Liver (tissue), 9 donors: Measurements from ENCODE around the gene LPAR3. TPM values are rescaled to one million over a fixed set of nuclear protein-coding genes. Genes with fewer than 3 reads are reported as not detected.
A peak's percentile ranks its signal among the peaks of the same experiment; 100 is the strongest.

Source experiments
- DNase-seq: peaks from one replicate; pipeline ENCODE4 v3.0.0-alpha.2; 2017; ENCODE audit warnings: low spot score
- H3K27ac ChIP-seq, 2 donors: one replicate each; pipeline ENCODE4 v1.7.0; 2013; ENCODE audit warnings: inconsistent platforms in 2 of 2, low read length in 2 of 2, control low read depth in 1 of 2, low read depth in 1 of 2, mild to moderate bottlenecking in 1 of 2
- H3K27me3 ChIP-seq, 4 donors: one replicate each; pipeline versions ENCODE4 v1.6.1 to v1.7.0; 2013; ENCODE audit warnings: low read length in 3 of 4, inconsistent platforms in 1 of 4, mild to moderate bottlenecking in 1 of 4, moderate library complexity in 1 of 4; ENCODE audit not compliant: control insufficient read depth in 4 of 4, insufficient read depth in 4 of 4
- H3K36me3 ChIP-seq, 4 donors: one replicate each; pipeline versions ENCODE4 v1.6.1 to v1.7.0; 2013; ENCODE audit warnings: low read length in 3 of 4, mild to moderate bottlenecking in 3 of 4, low read depth in 1 of 4, moderate library complexity in 1 of 4; ENCODE audit not compliant: control insufficient read depth in 4 of 4, insufficient read depth in 3 of 4
- H3K4me1 ChIP-seq, 4 donors: one replicate each; pipeline versions ENCODE4 v1.6.1 to v1.7.0; 2013; ENCODE audit warnings: low read length in 3 of 4, mild to moderate bottlenecking in 3 of 4, moderate library complexity in 1 of 4; ENCODE audit not compliant: control insufficient read depth in 4 of 4, insufficient read depth in 4 of 4
- H3K4me3 ChIP-seq, 3 donors: one replicate each; pipeline versions ENCODE4 v1.6.1 to v1.7.0; 2013; ENCODE audit warnings: low read length in 3 of 3, control low read depth in 1 of 3, low read depth in 1 of 3, mild to moderate bottlenecking in 1 of 3
- H3K9ac ChIP-seq, 2 donors: one replicate each; pipeline ENCODE4 v1.7.0; 2013; ENCODE audit warnings: low read length in 2 of 2, mild to moderate bottlenecking in 2 of 2, moderate library complexity in 2 of 2, control low read depth in 1 of 2, low read depth in 1 of 2
- H3K9me3 ChIP-seq, 4 donors: one replicate each; pipeline versions ENCODE4 v1.6.1 to v1.7.0; 2013; ENCODE audit warnings: low read length in 3 of 4; ENCODE audit not compliant: control insufficient read depth in 4 of 4
- ATF3 ChIP-seq: IDR thresholded peaks from 2 replicates; pipeline ENCODE4 v1.6.1; 2016; ENCODE audit warnings: antibody characterized with exemption
- CTCF ChIP-seq: fragments of 150-350 bp; IDR thresholded peaks from 2 replicates; pipeline ENCODE4 v1.5.1; 2017; ENCODE audit warnings: improper control_type of control experiment, low read depth, low read length; ENCODE audit not compliant: missing input control
- EGR1 ChIP-seq, 2 donors: IDR thresholded peaks; 2 replicates each; pipeline ENCODE4 v1.6.1; 2016 to 2018; ENCODE audit warnings: antibody characterized with exemption in 2 of 2, low read depth in 2 of 2
- FOXA1 ChIP-seq: IDR thresholded peaks from 2 replicates; pipeline ENCODE4 v1.6.1; 2016; ENCODE audit warnings: antibody characterized with exemption
- FOXA2 ChIP-seq: IDR thresholded peaks from 2 replicates; pipeline ENCODE4 v1.6.1; 2016; ENCODE audit warnings: antibody characterized with exemption
- HNF4A ChIP-seq, 2 donors: conservative IDR thresholded peaks; 2 replicates each; pipeline ENCODE4 v1.6.1; 2016; ENCODE audit warnings: antibody characterized with exemption in 2 of 2, mild to moderate bottlenecking in 2 of 2
- HNF4G ChIP-seq: IDR thresholded peaks from 2 replicates; pipeline ENCODE4 v1.6.1; 2016; ENCODE audit warnings: antibody characterized with exemption
- MAX ChIP-seq: IDR thresholded peaks from 2 replicates; pipeline ENCODE4 v1.6.1; 2016; ENCODE audit warnings: antibody characterized with exemption
- NR2F2 ChIP-seq: IDR thresholded peaks from 2 replicates; pipeline ENCODE4 v1.6.1; 2016; ENCODE audit warnings: antibody characterized with exemption
- RAD21 ChIP-seq, 2 donors: IDR thresholded peaks; 2 replicates each; pipeline ENCODE4 v1.6.1; 2016; ENCODE audit warnings: antibody characterized with exemption in 2 of 2, mild to moderate bottlenecking in 2 of 2
- RXRA ChIP-seq, 2 donors: IDR thresholded peaks; 2 replicates each; pipeline ENCODE4 v1.6.1; 2017 to 2018; ENCODE audit warnings: antibody characterized with exemption in 2 of 2, mild to moderate bottlenecking in 1 of 2
- YY1 ChIP-seq: IDR thresholded peaks from 2 replicates; pipeline ENCODE4 v1.6.1; 2016; ENCODE audit warnings: antibody characterized with exemption, mild to moderate bottlenecking
- ZBTB33 ChIP-seq: IDR thresholded peaks from 2 replicates; pipeline ENCODE4 v1.6.1; 2016; ENCODE audit warnings: antibody characterized with exemption
- WGBS: extraction: QIAGEN DNeasy Blood & Tissue Kit; methylation state at CpG from one replicate; pipeline ENCODE4 v1.1.7; 2013; 5-methylcytosine and 5-hydroxymethylcytosine counted together
- polyA plus RNA-seq, 2 donors: library from polyadenylated mRNA; stranded (reverse) in 1 of 2; unstranded in 1 of 2; fragments of 200-250 nt in 1 of 2; fragments of >200 nt in 1 of 2; fragmentation: Nextera tagmentation in 1 of 2; extraction: Ambion mirVana in 1 of 2; gene quantifications; one replicate each; pipeline versions ENCODE4 v1.2.1 to v1.2.3, GENCODE V29; 2013 to 2015
- total RNA-seq, 2 donors: library from RNA; depleted of rRNA; stranded (reverse); fragments of >200 nt; gene quantifications; one replicate each; pipeline ENCODE4 v1.2.3, GENCODE V29; 2014
- TF ChIP-seq, protein P1 (sequence below): IDR thresholded peaks from 2 replicates; pipeline ENCODE4 v1.6.1; 2016; ENCODE audit warnings: antibody characterized with exemption, mild to moderate bottlenecking
- donor health status: healthy.
- donor health status: healthy.
- donor health status: healthy.
- donor health status: healthy.
- donor health status: healthy.

Gene LPAR3
- total and polyA plus RNA-seq, 4 donors, result 0.56 TPM; not detected in 3

GRCh38 chr1:84849357-84849975 is 43.5 kb downstream of the LPAR3 start:
- Histone ChIP-seq H3K9me3 (no peaks in the 10 kb centered on the region), H3K27me3 (no peaks in the 10 kb centered on the region), H3K9ac (no peak overlapping the region), H3K4me1 (peaks cover 4 to 10% (median 6%) of the 10 kb centered on the region in 4 donors), H3K4me3 (no peak overlapping the region), H3K36me3 (no peaks in the 10 kb centered on the region), H3K27ac (no peak overlapping the region)
- WGBS, result 74% methylated on average over 7 of the region's 7 CpGs
- no peak for DNase-seq
- TF ChIP-seq CTCF, result no peak
- no peak for TF ChIP-seq MAX
- no peak for TF ChIP-seq HNF4G
- no peak for TF ChIP-seq FOXA2
- no peak for TF ChIP-seq RAD21 (IDR thresholded peaks at IDR 0.05)
- TF ChIP-seq EGR1 (IDR thresholded peaks at IDR 0.05; ENCODE audit: low read depth in 2 of 2), result no peak
- TF ChIP-seq, protein P1, sequence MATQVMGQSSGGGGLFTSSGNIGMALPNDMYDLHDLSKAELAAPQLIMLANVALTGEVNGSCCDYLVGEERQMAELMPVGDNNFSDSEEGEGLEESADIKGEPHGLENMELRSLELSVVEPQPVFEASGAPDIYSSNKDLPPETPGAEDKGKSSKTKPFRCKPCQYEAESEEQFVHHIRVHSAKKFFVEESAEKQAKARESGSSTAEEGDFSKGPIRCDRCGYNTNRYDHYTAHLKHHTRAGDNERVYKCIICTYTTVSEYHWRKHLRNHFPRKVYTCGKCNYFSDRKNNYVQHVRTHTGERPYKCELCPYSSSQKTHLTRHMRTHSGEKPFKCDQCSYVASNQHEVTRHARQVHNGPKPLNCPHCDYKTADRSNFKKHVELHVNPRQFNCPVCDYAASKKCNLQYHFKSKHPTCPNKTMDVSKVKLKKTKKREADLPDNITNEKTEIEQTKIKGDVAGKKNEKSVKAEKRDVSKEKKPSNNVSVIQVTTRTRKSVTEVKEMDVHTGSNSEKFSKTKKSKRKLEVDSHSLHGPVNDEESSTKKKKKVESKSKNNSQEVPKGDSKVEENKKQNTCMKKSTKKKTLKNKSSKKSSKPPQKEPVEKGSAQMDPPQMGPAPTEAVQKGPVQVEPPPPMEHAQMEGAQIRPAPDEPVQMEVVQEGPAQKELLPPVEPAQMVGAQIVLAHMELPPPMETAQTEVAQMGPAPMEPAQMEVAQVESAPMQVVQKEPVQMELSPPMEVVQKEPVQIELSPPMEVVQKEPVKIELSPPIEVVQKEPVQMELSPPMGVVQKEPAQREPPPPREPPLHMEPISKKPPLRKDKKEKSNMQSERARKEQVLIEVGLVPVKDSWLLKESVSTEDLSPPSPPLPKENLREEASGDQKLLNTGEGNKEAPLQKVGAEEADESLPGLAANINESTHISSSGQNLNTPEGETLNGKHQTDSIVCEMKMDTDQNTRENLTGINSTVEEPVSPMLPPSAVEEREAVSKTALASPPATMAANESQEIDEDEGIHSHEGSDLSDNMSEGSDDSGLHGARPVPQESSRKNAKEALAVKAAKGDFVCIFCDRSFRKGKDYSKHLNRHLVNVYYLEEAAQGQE, result no peak
- no peak for TF ChIP-seq YY1
- TF ChIP-seq NR2F2, result no peak
- no peak for TF ChIP-seq FOXA1

GRCh38 chr1:84847253-84848250 is 45.5 kb downstream of the LPAR3 start:
- Histone ChIP-seq H3K9ac (no peak overlapping the region), H3K4me1 (peaks cover 4 to 10% (median 6%) of the 10 kb centered on the region in 4 donors), H3K36me3 (no peaks in the 10 kb centered on the region), H3K4me3 (no peak overlapping the region), H3K9me3 (no peaks in the 10 kb centered on the region), H3K27ac (no peak overlapping the region), H3K27me3 (no peaks in the 10 kb centered on the region)
- DNase-seq, result no peak
- WGBS, result 49% methylated on average over 5 of the region's 5 CpGs
- TF ChIP-seq, protein P1, result no peak
- TF ChIP-seq CTCF, result no peak
- TF ChIP-seq ATF3, result no peak
- peak; percentile 92 for TF ChIP-seq FOXA2
- TF ChIP-seq ZBTB33, result no peak
- TF ChIP-seq RAD21 (IDR thresholded peaks at IDR 0.05), result no peak
- peak in 1 of 2 donors; percentile 37 for TF ChIP-seq RXRA (IDR thresholded peaks at IDR 0.05)
- peak; percentile 18 to 45 for TF ChIP-seq HNF4A (conservative IDR thresholded peaks at IDR 0.05)
- TF ChIP-seq FOXA1, result peak; percentile 76
